HG02840 (cell line): ENCODE data around the gene NXPE3.

Experiments
- ATAC-seq: cut with Tn5 transposase; IDR thresholded peaks from one replicate; pipeline ENCODE4 v1.9.1; 2021; ENCODE audit warnings: mild to moderate bottlenecking, moderate library complexity, moderate number of reproducible peaks; ENCODE audit not compliant: unreplicated experiment, low FRiP score

Gene NXPE3

DNA sequence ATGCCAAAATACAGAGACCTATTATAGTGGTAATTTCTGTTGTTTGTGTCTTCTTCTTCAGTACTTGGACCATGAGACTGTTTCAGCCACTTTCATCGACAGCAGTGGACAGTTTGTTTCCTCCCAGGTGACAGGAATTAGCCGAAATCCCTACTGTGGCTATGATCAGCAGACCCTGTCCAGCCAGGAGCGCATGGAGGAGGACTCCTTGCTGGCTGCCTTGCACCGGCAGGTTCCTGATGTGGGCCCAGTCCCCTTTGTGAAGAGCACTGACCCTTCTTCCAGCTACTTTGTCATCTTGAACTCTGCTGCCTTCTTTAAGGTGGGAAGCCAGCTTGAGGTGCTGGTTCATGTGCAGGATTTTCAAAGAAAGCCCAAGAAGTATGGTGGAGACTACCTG, 22.2 kb downstream of the NXPE3 start:
- no peak for ATAC-seq

DNA sequence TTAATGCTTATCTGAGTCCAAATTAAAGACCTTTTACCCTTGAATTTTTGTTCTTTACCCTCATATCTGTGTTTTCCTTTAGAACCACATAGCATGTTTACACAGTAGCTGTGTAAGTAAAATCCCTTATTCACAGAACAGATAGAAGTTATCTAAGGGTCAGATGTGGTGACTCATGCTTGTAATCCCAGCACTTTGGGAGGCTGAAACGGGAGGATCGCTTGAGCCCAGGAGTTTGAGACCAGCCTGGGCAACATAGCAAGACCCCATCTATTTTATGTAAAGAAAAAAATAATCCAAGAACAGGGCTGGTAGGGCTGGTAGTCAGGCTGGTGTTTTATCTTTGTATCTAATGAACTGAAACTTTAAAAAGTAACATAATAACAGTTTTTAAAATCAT, 23.2 kb downstream of the NXPE3 start:
- ATAC-seq: no peak

DNA sequence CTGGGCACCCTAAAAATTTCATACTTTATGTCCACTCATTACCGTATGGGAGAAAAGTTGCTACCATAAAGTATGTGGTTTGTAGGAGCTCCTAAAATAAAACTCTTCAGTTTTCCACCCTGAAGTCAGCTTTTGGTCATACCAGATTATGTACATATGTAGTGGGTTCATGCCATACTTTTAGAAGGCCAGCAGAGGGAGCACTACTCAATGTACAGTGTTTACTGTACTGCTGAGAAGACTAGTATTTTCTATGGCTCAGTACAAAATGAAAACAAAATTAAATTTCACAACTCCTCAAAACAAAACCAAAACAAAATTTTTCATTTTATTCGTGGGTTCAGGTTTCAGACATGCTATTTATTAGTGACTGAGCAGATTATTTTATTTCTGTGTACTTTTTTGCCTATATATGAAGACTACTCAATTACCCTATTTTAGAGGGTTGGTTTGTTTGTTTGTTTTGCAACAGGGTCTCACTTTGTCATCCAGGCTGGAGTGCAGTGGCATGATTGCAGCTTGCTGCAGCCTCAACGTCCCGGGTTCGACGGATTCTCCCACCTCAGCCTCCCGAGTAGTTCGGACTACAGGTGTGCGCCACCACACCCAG, 24.3 kb downstream of the NXPE3 start:
- ATAC-seq: peak; percentile 95

DNA sequence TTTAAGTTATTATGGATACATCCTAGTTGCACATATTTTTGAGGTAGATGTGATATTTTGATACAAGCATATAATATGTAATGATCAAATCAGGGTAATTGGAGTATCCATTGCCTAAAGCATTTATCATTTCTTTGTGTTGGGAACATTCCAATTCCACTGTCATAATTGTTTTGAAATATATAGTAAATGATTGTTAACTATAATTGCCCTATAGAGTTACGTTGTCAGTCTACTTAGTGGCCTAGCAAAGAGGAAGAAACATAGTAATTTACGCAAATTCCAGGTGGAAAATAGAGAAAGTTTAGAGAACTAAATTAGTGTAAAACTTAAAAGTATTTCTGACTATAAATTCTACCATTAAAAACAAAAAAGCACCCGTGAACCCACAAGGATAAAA, 24.9 kb downstream of the NXPE3 start:
- ATAC-seq: no peak

DNA sequence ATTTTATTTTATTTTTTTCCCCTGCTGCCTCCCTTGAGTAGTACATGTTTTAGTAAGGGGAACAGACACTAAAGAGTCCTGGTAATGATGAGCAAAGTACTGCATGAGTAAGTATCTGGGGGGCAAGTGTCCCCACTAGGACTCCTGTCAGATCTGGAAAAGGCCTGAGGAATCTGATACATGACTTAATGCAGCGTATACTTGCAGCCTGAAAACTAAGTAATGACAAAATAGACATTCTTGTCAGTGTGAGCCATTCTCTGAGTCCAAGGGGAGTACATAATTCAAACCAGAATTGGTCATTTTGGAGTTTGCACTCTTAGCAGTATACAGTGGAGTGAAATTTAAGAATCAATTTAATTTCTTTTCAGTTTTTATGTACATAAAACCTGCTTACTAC, 27.5 kb downstream of the NXPE3 start:
- ATAC-seq: no peak

DNA sequence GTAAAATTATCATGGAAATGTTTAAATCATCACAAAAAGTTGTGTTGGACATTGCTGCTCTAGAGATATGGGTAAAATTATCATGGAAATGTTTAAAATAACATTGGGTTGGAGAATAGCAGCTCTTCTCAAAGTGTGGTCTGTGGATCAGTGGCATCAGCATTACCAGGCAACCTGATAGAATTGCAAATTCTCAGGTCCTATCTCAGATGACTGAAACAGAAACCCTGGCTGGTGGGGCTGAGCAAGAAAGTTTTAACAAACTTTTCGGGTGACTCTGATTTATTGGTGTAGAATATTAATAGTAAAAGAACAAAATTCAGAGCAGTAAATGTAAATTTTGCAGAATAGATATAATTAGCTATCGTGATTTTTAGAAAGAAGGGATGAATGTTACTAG, 28.9 kb downstream of the NXPE3 start:
- ATAC-seq: peak; percentile 48

DNA sequence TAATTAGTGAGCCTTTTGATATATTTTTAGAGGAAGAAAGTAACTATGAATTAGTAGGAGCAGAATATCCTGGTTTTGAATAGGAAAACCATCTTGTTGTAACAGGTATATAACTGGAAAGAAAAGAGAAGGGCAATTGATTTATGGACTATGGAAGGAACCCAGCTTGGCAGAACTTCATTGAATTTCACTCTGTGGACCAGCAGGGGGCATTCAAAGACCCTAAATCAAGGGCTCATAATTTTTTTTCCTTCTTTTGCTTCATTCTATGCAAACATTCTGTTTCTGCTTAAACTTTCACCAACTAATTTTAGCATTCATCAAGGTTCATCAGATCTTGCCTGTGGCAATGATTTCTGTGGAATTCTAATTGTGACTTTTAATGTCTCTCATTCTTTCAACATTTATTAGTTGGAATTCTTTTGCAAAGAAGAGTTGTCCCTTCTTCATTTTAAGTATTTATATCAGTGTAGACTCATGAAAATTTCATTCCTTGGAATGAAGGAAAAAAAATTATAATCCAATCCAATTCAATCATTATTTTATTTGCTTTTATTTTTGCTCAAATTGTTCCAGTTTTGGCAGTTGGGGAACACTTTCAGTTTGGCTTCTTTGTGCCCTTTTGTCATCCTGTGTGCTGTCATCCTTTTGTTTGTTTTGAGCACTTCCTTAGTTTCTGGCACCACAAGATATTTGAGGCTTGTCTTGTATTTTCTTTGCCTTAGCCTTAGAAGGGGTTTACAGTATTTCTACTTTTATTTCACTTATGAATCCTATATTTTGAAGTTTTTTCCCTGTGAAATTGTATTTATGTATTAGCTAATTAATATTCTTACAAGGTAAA, 30.4 kb downstream of the NXPE3 start:
- ATAC-seq: no peak

DNA sequence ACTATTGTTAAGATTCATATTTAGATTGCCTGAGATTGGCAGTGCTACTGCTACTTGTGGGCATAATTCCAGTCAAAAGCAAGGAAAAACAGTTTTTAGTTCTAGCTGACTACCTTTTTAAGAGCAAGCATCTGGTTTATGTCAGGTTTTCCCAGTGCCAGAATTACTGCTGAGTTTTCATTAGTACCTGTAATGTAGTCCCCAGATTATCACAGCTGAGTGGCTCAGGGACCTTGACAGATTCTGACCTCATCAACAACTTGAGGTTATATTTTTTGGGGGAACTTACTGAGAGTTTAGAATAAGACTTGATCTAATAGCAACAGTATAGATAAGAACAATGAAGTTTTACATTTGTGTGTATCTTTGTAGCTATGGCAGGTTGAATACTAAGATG, 31.0 kb downstream of the NXPE3 start:
- ATAC-seq: no peak

DNA sequence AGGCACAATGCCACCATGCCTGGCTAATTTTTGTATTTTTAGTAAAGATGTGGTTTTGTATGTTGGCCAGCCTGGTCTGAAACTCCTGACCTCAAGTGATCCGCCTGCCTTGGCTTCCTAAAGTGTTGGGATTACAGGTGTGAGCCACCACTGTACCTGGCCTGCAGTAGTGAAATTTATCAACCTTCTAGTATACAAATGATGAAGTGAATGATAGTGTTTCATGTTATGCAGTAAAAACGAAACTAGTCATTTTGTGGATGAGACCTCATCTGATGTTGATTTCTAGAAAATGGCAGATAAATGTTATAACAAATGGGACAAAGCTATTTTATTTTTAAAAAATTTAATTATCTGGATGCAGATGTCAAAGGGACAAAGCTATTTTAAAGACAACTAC, 32.9 kb downstream of the NXPE3 start:
- no peak for ATAC-seq

DNA sequence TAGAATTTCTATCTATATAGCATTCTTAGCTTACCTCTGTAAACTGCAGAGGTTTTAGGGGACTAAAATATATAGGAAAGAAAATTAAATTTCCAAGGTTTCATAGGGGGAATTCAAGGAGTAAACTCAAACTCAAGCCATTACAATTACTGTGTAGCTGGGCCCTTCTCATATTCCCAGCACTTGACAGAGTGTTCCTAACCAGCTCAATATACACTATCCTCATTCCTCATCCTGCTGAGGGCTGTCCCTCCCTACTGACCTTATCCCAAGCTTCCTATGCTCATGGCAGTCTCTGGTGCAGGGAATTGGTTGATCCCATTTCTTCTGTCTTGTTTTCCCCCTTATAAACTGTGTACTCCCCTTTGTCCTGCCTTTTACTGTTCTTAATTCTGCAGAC, 33.9 kb downstream of the NXPE3 start:
- no peak for ATAC-seq

DNA sequence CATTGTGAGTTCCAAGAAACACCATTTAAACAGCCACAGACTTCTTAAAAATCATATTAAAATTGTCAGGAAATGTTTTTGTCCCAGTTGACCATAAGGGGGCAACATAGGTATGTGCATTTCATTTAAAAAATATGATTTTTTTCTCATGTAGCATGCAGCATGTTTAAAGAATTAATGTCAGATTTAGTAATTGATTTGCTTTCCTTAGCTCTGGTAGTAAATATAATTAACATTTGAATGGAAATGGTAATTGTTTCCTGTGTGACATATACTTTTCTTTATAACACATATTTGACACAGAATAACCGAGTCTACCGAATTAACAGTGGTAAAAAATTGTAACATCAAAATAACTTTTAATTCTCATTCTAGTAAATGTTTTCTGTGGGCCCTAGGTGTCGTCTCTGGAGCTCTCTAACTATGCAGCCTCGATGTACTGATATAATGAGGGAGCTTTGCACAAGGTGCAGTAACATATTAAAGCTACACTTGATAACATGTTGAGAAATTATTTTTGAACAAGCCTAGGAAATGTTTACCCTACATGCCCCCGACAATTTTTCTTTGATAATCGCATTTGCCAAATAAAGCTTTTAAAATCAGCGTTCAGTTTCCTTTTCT, 34.9 kb downstream of the NXPE3 start:
- no peak for ATAC-seq

DNA sequence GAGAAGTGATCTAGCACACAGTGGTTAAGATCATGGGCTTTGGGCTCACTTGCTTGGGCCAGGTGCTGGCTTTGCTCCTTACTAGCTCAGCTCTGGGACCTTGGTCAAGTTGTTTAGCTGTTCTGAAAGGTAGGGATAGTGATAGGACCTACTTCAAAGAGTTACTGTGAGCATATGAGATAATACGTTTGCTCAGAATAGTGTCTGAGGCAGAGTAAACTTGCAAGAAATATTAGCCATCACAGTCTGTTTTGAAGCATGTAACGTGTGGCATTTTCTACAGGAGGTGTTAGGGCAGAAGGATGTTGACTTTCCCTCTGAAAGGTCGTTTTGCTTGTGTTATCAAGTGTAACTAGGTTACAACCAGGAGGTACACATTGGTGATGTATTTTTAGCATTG, 35.8 kb downstream of the NXPE3 start:
- ATAC-seq: no peak

DNA sequence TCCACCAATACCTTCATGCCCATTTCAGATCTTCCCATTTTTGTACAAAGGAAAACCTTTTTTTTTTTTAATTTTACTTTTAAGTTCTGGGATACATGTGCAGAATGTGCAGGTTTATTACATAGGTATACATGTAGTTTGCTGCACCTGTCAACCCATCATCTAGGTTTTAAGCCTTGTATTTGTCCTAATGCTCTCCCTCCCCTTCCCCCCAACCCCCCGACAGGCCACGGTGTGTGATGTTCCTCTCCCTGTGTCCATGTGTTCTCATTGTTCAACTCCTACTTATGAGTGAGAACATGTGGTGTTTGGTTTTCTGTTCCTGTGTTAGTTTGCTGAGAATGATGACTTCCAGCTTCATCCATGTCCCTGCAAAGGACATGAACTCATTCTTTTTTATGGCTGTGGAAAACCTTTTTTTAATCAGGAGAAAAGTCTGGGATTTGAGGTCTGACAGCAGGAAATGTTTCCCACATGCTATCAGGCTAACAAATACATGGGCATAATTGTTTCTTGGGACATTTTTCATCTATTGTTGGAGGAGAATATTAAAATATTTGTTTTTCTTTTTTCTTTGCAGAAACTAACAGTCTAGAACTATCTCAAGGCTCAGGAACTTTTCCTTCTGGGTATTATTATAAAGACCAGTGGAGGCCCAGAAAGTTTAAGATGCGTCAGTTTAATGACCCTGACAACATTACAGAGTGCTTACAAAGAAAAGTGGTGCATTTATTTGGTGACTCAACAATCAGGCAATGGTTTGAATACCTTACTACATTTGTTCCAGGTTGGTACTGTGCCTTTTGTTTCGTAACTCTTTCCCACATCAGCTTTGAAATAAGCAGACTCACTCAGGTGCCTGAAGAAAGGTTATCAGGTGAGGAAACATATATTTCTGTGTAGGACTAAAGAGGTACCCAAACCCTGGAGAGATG, 37.5 kb downstream of the NXPE3 start:
- no peak for ATAC-seq

DNA sequence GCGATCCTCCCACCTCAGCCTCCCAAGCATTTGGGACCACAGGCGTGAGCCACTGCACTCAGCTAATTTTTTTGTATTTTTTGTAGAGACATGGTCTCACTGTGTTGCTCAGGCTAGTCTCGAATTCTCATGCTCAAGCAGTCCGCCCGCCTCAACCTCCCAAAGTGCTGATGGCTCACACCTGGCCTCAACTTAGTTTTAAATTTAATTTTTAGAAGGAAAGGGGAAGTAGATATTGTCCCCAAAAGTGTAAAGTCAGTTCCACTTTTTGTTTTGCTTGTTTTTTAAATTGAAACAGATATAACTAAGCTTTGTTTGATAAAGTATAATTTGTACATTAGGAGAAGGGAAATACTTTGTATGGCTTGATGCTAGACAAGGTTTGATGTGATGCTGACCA, 39.0 kb downstream of the NXPE3 start:
- ATAC-seq: no peak

DNA sequence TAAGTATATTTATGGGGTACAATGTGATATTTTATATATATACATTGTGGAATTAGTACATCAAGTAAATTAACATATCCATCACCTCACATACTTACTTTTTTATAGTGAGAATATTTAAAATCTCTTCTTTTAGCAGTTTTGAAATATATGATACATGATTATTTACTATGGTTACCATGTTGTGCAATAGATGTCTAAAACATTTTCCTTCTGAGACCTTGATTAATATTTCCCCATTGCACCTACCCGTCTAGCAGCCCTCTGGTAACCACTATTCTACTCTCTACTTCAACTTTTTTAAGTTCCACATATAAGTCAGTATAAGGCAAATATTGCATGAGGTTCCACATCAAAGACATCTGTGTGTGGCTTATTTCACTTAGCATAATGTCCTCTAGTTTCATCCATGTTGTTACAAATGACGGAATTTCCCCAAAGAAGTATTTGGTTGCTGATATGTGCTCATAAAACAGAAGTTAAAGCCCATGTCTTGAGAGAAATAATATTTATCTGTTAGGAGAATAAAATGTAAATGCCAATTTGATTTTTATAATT, 40.7 kb downstream of the NXPE3 start:
- ATAC-seq: peak; percentile 83

DNA sequence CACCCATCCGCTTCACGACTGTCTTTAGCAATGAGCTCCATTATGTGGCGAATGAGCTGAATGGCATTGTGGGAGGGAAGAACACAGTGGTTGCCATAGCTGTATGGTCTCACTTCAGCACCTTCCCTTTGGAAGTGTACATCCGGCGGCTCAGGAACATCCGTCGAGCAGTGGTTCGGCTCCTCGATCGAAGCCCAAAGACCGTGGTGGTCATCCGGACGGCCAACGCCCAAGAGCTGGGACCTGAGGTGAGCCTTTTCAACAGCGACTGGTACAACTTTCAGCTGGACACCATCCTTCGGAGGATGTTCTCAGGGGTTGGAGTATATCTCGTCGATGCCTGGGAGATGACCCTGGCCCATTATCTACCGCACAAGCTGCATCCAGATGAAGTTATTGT, 42.5 kb downstream of the NXPE3 start:
- no peak for ATAC-seq

DNA sequence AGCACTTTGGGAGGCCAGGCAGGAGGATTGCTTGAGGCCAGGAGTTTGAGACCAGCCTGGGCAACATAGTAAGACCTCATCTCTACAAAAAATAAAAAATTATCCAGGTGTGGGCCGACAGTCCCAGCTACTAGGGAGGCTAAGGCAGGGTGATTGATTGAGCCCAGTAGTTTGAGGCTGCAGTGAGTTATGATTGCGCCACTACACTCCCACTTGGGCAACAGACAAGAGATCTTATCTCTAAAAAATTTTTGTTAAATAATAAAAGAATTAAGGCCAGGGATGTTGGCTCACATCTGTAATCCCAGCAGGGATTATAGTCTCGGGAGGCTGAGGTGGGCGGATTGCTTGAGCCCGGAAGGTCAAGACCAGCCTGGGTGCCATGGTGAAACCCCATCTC, 44.5 kb downstream of the NXPE3 start:
- no peak for ATAC-seq

DNA sequence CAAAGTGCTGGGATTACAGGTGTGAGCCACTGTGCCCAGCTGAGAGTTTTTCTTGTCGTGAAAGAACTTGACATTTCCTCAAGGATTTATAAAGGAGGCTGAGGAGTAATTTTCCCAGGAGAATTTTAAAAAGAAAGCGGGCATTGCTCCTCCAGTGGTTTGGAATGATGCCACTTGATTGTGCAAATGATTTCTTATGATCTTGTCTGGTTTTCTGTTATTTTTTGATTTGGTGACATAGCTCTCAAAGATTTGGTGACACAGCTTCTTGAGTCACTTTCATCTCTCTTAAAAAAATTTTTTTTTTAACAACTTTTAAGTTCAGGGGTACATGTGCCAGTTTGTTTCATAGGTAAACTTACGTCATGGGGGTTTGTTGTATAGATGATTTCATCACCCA, 45.7 kb downstream of the NXPE3 start:
- ATAC-seq: no peak

DNA sequence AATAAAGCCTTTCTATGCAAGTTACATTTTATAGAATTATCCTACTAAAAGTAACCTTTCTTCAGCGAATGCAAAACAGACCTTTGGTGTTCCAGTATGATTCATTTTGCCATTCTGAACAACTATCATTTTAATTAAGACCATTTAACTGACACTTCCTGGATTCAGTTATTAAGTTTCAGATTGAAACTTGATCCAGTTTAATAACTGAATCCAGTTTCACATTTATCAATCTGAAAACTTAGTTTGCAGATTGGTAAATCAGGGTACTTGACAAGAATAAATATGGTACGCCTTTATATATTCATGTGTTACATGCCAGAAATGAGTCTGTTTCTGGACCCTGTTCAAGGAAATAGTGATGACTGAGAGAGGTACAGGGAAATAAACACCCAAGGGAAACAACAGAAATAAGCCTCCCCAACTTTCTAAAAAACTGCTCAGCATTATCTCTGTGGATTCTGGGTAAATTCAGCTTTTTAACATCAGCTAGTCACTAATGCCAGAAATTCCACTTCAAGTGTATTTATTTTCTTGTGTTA, 47.0 kb downstream of the NXPE3 start:
- no peak for ATAC-seq
